ENCODE measurements around the gene ZG16B.

ZG16B gene

DNA sequence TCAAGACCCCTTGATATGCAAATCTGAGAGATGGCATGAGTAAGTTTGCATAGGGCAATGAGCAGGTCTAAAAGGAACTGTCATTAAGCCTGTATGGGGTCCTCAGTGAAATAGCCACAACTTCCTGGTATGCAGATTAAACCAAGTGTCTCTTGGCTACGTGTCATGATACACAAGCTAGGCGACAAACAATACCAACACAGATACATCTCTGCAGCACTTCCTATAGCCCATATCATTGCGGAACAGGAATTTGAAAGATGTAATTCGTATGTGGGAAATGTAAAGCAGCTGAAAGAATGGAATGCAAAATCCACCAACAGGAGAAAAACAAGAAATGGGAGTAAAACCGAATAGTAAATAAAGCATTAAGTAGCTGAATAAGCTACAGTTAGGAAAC is 15.0 kb downstream of the ZG16B start:
- DNase-seq (ENCODE audit: low read depth), result no peak

DNA sequence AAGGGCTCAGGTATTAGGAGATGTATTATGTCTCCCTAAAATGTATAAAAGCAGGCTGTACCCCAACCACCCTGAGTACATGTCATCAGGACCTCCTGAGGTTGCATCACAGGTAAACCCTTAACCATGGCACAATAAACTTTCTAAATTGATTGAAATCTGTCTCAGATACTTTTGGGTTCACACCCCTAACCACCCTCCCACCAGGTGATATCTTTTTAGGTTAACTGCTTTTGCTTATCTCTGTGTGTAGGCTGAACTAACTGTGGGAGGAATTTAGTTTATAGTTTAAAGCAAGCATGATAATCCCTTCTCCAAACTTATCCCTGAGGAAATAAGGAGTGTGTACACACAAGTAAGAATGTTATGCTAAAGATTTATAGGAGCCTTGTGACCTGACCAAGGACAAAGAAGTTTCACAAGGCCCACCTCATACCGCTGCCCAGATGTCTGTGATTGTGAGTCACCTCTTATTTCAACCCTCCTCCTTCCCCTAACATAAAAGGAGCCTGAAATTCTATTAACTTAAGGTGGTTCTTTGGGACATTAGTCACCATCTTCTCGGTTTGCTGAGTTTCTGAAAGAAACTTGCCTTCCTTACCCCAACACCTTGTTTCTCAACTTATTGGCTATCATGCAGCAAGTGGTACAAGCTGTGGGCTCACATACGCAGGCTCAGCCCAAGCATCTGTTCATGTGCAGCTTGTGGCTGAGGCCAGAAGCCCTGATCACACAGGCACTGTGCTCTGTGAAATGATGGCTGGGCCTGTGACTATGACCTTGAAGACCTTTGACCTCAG is 16.6 kb downstream of the ZG16B start:
- no peak for DNase-seq (ENCODE audit: low read depth)

DNA sequence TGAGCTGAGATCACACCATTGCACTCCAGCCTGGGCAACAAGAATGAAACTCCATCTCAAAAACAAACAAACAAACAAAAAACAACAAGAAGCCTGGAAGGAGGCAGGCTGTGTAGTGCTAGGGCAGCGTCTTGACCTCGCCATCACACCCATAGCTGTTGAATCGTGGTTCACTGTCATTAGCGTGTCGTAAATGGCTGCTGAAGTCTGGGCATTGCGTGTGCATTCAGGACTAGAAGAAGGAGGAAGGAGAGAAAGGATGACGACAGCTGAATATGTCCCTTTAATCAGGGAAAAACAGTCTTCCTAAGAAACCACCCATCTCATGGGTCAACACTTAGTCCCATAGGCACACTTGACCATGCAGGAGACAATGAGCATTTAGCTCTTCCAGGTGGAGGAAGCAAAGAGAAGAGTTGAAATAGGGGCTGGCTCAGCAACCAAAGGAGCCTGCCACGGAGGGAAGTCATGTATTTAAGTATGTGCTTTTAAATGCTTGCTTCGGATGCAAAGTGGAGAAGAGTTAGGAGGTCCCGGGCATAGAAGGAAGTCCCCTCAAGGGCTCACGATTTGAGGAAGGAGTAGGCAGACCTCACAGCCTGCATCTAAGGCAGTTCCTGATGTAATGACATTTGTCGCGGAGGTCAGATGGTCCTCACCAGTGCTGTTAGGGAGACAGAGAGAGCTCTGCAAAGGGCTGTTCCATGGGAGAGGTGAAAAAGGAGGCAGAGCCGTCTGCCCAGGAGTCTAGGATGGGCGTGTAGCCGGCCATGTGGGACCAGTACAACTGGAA is 19.0 kb downstream of the ZG16B start:
- DNase-seq (ENCODE audit: low read depth), result no peak

DNA sequence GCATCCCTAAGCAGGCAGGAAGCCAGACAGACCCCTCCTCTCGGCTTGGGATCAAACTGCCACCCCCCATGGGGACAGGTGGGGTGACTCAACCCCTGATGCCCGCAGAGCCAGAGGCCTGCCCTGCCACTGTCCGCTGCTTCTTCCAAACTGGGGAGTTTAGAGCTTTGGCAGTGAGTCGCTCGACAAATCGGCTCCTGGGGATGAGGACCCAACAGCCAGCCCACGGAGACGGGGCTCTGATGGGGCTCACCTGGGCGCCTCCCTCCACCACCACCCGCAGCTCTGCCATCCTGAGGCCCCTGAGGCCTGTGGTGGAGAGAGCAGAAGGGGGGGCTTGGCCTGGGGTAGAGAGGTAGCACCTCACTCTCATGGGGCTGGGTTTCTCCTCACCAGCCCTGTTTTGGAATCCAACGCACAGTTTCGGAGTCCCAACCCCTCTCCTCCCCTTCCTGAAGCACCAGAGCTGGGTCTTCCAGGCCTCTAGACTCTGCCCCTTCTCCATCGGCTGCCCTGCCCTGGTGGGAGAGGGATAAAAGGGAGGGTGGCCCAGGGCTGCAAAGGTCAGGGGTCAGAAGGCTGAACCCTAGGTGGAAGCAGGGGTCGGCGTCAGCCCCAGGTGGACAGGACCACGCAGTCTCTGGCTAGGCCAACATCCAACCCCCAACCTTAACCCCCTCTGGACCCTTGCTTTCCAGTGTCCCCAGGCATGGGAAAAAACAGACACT is 22.1 kb downstream of the ZG16B start:
- no peak for DNase-seq (ENCODE audit: low read depth)

DNA sequence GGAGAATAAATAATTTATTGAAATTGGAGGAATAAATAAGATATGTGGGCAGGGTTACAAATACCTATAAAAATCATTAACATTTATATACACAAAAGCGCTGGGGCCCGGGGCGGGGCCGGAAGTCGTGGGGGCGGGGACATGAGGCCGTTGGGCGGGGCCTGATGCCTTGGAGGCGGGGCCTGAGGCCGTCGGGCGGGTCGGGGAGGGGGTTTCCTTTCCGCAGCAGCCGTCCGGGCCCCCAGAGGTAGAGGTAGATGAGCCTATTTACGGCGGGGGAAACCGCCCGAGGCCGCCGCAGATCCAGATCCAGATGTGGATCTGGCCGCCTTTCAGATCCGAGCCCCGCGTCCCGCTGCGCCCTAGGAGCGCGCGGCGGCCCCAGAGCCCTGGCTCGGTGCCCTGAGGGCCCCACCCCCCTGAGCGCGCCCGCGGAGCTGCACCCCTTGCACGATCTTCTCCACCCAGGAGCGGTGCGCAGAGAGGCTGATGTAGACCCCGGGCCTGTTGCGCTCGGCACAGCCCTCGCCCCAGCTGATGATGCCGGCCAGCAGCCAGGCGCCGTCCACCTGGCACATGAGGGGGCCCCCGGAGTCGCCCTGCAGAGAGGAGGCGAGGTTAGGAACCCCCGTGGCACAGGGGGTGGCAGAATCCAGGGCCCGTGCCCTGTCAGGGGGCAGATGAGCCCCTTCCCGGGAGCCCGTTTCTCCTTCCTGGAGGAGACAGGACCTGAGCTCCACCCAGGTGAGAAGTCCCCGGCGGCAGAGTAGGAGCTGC is 22.8 kb downstream of the ZG16B start:
- DNase-seq (ENCODE audit: low read depth), result no peak

DNA sequence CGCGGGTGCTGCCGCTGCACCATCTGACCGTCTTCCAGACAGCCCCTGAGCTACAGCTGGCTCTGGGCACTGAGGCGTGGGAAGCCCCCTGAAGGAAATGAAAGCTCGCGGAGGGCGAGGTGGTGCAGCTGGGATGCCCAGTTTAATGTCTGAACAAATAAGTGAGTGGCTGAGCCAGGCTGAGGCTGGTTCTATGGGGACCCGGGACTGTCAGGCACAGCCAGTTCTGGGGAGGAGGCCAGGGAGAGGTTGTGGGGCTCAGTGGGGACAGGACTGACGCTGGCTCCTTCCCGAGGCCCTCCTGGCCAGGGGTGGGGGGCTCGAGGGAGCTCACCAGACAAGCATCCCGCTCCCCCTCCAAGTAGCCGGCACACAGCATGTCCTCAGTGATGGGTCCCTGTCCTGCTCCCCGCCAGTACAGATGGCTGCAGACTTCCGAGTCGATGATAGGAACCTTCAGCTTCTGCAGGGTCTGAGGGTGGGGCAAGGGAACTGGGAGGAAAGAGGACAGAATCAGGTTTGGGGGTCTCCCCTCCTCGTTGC is 23.5 kb downstream of the ZG16B start:
- no peak for DNase-seq (ENCODE audit: low read depth)

DNA sequence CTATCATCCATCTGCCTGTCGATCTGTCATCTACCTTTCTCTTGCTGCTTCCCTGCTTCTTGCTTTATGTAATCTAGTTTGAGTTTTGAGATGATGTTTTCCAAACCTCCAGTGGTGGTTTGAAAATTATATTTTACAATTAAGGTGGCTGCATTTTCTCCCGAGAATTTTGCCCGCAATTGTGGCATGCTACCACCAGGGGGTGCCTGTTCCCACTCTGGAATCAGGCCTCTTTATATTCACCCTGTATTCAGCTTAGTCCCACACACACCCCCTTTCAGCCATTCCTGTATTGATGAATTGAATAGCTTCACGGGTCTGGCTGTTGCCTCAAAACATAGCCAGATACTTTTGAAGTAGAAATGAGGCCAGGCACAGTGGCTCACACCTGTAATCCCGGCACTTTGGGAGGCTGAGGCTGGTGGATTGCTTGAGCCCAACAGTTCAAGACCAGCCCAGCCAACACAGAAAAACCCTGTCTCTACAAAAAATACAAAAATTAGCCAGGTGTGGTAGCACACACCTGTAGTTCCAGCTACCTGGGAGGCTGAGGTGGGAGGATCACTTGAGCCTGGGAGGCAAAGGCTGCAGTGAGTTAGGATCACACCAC is 24.7 kb downstream of the ZG16B start:
- no peak for DNase-seq (ENCODE audit: low read depth)

DNA sequence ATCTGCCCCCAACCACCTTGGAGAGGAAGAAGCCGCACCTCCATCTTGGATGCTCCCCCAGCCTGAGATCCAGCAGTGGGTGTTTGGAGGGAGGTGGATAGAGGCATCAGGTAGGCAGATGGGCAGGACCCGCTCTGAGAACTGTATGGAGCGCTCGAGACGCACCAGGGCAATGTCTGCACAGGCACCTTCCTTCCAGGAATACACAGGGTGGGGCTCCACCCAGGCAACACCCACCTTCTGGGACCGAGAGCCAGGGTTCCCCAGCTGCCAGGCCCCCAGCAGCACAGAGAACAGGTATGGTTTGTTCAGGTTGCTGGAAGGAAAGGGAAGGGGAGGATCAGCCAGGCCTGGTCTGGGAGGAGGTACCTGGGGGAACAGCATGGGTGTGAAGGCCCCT is 25.4 kb downstream of the ZG16B start:
- no peak for DNase-seq (ENCODE audit: low read depth)

DNA sequence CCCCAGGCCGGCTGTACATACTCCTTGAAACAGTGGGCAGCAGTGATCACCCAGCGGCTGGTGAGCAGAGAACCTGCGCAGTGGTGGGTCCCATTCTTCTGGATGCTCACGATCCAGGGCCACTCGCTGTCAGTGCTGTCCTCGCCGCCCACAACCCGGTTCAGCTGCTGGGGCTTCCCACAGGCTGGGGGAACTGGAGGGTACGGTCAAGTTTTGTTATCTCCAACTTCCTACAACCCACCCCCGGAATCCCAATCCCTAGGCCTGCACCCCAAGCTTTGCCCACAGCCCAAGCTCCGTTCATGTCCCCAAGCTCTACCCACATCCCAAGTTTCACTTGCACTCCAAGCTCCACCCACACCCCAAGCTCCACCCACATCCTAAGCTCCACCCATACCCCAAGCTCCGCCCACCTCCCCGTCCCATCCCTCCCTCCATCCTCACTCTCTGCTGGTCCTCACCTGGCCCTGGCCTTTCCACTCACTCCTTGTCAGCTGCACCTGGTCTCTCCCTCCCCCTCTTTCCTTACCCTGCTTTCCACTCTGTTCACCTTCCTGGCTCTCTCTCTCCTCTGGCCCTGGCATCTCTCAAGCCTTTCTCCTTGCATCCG is 26.1 kb downstream of the ZG16B start:
- DNase-seq (ENCODE audit: low read depth), result no peak

DNA sequence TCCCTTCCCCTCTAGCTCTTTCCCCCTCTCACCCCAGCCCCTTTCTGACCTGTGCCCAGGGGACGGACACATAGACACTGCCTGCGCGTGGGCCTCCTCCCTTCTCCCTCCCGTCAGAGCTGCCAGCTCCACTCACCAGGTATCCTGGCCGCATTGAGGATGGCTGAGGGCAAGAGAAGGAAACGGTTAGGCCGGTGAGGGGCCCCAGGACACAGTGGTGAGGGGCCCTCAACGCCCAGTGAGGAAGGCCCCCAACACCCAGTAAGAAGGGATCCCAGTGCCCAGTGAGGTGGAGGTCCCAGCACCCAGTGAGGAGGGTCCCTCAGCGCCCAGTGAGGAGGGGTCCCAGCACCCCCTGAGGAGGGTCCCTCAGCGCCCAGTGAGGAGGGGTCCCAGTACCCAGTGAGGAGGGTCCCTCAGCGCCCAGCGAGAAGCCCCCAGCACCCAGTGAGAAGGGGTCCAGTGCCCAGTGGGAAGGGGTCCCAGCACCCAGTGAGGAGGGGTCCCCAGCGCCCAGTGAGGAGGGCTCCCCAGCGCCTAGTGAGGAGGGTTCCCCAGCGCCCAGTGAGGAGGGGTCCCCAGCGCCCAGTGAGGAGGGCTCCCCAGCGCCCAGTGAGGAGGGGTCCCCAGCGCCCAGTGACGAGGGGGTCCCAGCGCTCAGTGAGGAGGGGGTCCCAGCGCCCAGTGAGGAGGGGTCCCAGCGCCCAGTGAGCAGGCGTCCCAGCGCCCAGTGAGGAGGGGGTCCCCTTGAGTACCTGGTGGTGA is 26.8 kb downstream of the ZG16B start:
- no peak for DNase-seq (ENCODE audit: low read depth)

DNA sequence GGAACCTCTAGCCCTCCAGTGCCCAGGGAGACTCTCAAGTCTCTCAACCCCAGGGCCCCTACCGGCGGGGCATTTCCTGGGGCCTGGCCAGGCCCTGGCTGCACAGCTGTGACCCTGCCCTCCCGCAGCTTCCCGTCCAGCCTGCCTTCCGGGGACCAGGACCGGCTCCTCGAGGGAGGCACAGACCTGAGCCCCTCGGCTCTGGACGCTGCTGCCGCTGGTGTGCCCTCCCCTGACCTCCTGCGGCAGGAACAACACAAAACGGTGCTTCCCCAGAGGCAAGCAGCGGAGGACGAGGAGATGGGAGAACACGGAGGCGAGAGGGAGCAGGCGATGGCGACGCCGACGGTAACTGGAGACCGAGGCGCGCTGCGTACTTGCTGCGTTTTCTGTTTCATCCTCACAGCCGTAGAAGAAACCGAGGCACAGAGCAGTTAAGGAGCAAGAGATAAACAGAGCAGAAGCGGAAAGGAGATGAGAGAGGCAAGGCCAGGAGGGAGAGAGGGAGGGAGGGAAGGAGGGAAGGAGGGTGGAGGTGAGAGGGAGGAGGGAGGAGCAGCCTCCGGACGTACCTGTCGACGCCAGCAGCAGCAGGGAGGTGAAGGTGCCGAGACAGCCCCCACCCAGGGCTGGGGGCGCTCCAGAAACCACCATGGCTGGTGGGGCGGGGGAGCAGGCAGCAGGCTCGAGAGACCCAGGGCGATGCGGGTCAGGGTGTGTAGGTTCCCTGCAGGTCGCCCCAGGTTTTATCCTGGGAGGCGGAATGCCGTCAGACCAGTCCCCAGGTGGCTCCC is 27.5 kb downstream of the ZG16B start, which contains the start of gene PRSS22:
PRSS22 (minus strand) TSS at position 720 of the 794 bp plus-strand sequence; CDS start at position 654, 66 bp downstream.
- DNase-seq (ENCODE audit: low read depth), result no peak

DNA sequence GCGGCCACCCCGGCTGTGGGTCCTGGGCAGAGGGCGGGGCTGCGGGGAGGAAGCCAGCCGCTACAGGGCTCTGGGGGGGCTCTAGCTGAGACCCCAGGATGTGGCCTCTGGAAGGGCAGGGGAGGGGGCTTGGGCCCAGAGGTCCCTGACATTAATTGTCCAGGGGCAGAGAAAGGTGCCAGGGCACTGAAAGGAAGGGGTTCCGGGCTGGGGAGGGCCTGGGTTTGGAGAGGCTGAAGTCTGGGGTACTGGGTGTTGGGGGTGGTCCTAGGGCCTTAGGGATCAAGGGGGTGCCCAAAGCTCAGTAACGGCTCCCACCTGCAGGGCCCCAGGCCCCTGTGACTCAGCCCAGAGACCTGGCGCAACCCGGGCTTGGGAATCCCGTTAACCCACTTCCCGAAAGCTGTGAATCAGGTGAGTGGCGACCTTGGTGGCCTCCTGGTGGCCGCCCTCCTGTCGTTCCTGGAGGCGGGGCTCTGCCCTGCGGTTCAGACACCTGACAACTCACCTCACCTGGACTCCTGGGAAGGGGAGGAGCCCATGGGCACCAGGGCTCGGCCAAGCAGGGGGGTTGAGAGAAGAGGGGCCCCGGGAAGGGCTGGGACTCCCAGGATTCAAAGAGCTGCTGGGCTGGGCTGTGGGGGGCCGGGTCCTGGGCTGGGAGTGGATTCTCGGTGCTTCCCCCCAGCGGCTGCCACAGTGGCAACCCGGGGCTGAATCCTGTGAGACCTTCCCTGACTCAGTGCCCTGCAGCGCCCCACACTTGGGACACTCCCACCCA is 28.3 kb downstream of the ZG16B start:
- DNase-seq (ENCODE audit: low read depth), result no peak

DNA sequence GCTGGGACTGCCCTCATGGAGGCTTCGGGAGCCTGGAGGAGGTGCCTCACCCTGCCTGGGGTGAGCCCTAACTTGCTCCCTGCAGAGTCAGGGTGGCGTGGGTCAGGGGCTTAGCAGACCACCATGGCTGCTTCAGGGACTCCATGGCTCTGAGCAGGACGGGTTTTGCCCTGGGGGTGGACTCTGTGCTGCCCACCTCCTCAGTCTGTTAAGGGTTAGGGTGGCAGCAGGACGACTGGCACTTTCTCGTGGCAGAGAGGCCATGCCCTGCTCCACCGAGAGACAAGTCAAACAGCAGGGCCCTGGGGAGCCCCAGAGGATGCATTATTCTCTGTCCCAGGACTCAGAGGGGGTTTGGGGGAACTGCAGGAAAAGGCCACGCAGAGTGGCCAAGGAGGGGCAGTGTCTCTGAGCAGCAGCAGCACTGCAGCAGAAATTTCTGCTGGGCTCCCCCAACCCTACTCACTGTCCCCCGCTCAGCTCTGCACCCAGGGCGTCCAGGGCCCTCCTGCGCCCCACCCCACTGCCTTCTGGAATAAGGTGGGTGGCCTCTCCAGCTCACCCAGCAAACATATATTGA is 29.7 kb downstream of the ZG16B start:
- DNase-seq (ENCODE audit: low read depth), result no peak

DNA sequence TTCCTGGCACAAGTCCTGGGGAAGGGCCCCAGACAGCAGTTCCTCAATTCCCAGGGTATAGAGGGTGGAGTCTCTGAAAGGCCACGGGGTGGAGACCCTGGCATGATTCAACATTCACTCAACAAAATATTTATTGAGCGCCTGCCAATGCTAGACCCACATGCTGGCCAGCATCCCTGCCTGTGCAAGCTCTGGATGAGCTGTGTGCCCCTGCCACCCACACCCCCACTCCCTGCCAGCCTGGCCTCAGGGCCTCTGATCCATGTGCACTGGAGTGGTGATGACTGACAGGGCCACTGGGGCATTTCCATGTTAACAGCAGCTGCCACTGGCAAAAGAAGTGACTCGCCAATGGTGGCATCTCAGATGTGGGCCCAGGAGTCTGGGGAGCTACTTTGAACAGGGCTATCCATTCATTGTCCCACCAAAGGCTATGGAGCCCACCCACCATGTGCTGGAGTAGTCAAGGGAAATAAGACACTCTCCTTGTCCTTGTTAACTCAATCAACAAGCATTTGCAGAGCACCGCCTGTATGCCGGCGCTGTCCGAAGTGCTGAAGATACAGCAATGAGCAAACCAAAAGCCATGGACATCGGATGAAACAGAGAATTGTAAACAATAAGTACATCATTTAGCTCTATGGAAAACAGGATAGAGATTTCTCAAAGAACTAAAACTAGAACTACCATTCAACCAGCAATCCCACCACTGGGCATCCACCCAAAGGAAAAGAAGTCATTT is 30.9 kb downstream of the ZG16B start:
- DNase-seq (ENCODE audit: low read depth), result no peak

DNA sequence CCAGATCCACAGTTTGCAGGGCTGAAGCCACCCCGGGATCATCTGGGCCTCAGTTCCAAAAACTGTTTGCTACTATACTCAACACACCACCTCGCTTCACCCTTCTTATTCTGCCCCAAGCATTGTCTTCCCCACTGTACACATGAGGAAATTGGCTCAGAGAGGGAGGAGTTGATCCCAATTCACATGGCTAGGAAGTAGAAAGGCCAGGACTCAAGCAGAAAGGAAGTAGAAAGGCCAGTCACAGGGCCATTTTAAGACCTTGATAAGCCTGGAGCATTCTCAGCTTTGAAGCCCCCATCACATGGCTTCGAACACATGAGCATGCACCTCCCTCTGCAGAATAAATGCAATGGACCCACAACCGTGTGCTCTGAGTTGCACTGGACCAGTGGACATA is 35.5 kb downstream of the ZG16B start:
- DNase-seq (ENCODE audit: low read depth), result no peak

DNA sequence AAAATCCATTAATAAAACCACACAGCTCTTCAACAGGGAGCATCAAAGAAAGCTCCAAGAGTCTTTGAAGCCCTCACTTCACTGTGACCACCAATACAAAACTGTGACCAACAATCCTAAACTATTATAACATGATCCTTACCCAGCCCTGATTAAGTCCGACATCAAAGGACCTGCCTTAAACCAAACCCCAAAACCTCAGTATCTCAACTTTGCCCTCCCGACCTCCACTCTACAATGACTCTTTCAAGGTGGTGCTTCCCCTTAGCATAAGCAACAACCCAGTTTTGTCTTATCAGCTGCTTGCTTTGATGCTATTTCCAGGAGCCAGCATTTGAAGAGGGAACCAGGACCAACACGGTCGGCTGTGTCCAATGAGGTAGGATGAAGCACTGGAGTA is 36.3 kb downstream of the ZG16B start:
- DNase-seq (ENCODE audit: low read depth), result no peak

DNA sequence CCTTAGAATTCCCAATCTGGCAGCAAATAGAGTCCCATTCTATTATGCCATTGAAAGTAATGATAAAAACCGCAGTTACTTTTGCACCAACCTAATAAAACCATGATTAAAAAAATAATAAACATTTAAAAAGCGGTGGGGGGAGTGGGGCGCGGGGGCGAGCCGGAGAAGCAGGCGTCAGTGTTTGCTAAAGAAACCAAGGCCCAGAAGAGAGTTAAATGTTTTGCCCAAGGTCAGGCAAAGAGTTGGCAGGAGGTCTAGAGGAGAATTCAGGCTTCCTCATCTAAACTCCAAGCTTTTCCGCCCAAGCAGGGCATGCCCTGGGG is 37.5 kb downstream of the ZG16B start:
- DNase-seq (ENCODE audit: low read depth), result no peak

Measured in stimulated activated CD8-positive, alpha-beta memory T cell treated with anti-CD3 and anti-CD28 coated beads, Interleukin-15, amount 100 ng/mL, for 24 hours (primary cell).